Fibroblast of the conjunctiva (primary cell): ENCODE data around the gene FBXO31.

Experiments
- DNase-seq: peaks from one replicate; pipeline ENCODE4 v3.0.0-alpha.2; 2010; ENCODE audit warnings: low read depth

The FBXO31 gene

DNA sequence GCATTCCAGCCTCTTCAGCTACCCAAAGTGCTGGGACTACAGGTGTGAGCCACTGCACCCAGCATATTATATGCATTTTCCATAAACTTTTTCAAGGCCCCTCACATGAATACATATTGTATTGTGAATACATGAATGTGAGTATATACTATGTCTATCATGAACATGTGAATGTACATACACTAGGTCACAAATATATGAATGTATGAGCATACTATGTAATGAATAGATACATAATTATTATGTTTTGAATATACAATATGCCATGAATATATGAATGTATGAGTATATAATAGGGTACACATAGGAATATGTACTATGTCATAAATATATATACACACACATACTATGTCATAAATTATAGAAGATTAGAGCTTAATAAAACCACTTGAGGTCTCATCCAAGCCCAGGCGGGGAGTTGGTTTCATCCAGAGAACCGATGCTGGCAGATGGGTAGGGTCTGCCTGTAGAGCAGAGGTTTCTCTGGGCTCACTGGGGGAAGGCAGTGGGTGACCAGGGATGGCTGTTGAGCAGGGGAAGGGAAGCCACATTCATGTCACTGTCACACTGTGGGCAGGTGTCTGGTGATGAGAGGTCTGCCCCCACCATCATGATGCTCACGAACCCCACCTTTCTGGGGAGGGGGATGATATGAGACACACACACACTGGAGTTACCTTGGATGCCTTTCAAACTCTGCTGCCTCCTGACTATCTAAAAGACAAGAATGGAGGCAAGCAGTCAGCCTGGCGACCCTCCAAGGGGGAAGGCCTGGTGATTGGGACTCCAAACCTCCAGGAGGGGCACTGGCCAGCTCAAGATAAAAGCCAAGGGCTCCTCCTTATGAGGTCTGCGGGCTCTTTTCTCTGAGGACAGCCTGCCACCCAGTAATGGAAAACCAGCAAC lies 73.7 kb downstream of the FBXO31 start:
- DNase-seq: no peak

DNA sequence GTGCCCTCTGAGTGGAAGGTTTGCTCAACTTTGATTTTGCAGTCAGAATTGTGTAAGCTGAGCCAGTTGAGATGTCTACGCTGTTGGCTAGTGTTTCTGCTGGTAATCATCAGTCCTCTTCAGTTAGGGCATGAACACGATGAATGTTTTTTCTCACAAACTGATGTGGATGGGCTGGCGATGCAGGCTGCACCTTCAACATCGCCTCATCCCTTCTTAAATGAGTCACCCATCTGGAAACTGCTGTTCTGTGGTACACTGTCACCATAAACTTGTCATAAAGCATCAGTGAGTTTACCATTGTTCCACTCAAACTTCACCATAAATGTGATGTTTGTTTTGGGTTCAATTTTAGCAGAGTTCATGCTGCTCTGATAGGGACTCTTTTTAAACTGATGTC lies 74.8 kb downstream of the FBXO31 start:
- DNase-seq: no peak

DNA sequence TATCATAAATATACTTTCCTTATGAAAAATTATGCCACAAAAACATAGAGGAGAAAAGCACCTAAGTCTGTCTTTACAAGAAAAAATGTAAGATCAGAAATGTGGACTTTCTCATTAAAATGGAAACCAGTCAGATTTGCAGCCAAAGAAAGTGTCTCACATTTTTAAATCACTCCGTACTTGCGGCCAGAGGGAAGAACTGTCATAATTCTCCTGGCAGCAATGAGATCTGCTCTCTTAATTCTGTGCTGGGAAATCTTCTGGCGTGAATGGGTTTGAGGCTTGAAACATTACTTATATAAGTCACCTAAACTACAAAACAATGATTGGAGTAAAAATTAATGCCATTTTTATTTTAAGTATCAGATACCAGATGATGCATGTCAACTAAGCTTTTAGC lies 77.1 kb downstream of the FBXO31 start:
- DNase-seq: no peak

DNA sequence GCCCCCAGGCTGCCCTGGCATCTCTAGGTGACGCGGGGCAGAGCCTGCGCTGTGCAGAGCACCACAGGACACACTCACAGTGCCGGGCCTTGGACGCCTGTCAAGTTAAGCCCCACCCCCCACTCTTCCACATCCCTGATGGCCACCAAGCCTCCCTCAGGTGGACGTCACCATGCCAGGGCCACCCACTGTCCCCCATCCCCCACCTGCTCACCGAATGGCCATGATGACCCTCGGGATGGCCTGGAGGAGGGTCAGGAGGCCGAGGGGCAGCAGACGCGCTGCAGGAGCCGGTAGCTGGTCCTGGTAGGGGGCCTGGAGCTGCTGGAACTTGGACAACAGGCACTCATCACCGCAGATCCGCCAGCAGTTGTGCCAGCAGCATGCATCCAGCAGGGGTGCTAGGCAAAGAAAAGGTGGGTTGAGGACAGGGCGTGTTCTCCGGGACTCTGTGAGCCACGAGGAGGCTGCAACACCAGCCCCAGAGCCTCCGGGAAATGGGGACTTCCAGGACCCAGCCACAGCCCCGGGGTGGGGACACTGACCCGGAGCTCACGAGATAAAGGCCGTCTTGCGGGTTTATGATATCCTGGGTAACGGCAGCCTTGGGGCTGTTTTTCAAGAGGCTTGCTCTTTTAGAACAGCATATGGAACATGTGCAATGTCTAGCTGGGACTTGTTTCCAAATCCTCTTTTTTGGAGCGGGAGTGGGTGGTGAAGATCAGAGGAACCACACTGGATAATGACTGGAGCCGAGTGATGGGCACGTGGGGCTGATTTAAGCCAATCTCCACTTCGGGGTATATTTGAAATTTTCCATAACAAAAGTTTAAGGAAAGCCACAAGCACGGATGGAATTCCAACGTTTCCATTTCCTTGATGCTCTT lies 77.8 kb downstream of the FBXO31 start:
- no peak for DNase-seq

DNA sequence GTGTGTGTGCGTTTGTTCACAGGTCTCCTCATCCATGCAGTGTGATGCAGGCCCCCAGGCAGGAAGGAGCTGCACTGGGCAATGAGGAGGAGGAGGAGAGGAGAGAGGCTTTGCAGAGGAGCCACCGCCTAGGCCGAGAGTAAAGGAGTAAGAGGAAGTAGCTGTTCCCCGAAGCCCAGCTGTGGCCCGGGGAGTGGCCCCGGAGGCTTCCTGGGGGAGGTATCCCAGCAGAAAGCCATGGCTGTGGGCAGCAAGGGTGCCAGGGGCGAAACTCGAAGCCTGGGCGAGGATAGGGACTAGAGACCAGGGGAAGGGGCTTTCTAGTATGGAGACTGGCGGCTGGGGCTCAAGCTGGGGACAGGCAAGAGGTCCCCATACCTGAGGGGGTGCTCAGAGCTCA lies 78.6 kb downstream of the FBXO31 start:
- DNase-seq: no peak

DNA sequence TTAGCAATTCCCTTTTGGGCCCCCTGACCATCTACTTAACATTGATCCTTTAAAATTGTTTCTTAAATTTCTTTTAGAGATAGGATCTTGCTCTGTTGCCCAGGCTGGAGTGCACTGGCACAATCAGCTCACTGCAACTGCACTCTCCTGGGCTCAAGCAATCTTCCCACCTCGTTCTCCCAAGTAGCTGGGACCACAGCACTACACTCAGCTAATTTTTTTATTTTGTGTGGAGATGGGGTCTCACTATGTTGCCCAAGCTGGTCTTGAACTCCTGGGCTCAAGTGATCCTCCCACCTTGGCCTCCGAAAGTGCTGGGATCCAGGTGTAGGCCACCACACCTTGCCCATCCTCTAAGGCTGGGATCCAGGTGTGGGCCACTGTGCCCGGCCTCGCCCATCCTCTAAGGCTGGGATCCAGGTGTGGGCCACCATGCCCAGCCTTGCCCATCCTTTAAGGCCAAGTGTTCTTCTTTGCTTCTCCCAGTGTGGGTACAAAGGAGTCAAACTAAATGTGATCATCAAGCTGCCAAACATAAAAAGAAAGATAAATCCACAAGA lies 79.5 kb downstream of the FBXO31 start:
- DNase-seq: no peak

DNA sequence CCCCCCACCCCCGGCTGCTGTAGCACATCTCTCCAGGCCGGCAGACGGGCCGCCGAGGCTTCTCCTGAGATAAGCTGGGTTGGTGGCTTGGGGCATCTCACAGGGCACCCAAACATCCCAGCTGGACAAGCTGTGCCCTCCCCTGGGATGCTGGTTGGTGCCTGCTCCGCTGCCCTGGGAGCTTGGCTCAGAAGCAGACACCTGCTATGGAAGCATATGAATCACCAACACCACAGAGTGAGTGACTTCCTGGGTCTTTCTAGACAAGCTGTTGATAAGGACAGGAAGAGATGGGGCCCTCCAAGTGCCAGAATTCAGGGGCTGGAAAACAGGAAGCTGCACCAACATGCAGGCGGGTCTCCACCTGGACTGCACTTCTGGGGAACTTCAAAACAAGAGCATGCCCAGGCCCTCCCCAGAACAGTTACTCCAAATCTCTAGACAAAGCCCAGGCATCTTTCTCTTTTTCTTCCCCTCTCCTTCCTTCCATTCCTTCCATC lies 80.1 kb downstream of the FBXO31 start:
- no peak for DNase-seq

DNA sequence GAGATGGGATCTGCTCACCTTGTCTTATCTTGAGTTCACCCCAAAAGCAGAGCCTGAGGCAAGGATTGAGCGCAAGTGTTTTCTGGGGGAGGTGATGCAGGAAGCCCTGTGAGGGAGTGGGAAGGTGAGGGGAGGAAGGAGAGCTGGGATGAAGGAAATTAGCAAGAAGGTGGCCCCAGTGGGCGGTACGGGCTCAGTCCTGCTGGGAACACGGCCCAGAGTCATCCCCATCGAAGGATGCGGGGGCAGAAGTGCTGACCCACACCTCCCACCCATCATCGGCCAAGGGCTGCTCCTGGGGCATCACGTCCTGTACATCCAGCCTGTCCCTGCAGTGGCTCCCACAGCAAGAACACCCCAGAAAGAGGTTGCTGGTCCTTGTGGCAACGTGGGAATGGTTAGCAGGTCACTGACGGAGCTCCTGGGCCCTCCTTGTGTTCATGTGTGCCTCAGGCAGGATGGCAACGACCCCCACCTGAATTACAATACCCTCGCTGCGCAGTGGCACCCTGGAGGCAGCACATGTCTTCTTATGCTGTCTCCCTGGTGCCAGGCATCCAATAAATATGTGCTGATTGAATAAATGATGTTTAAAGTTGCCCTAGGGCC lies 84.6 kb downstream of the FBXO31 start:
- no peak for DNase-seq

DNA sequence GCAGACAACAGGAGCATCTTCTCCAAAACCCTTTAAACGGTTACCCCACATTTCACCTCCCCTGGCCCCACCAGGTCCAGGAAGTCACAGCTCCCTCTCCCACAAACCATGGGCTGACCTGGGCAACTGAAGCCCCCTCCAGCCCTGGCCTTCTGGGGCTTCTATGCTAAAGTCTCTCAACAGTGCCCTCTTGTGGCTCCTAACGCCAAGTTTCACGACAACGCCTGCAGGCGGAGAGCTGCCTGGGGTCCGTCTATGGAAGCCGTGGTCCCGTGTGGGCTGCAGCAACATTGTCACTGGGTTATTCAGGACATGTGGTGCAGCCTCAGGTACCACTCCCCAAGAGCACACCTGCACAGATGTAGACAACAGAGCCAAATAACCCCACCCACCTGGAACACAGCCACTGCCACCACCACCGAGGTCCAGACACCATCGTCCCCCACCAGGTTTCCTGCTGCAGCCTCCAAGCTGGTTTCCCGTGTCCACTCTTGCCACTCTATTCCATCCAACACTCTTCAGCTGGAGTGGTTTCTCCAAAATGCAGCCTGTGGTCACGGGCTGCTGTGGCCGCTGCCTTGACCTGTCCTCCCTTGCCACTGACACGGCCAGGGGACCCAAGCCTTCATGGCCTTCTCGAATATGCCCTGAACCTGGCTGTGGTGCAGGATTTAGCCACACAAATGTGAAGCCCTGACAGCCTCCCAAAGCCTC lies 85.5 kb downstream of the FBXO31 start:
- no peak for DNase-seq

DNA sequence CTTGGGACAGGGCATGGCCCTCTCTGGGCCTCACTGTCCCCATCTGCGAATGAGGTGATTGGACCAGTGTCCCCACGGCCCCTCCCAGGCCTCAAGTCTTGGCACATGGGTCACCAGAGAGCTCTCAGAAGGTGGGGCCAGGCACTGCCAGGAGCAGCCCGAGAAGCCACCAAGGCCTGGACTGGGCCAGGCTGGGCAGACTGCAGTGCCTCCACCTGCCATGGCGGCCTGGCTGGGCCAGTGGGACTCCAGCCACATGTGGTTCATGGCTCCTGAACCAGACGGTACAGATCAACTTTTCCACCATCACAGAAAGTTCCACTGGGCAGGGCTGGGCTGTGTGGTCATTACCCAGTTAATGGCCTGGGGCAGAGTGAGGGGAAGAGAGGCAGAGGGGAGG lies 86.2 kb downstream of the FBXO31 start:
- no peak for DNase-seq

DNA sequence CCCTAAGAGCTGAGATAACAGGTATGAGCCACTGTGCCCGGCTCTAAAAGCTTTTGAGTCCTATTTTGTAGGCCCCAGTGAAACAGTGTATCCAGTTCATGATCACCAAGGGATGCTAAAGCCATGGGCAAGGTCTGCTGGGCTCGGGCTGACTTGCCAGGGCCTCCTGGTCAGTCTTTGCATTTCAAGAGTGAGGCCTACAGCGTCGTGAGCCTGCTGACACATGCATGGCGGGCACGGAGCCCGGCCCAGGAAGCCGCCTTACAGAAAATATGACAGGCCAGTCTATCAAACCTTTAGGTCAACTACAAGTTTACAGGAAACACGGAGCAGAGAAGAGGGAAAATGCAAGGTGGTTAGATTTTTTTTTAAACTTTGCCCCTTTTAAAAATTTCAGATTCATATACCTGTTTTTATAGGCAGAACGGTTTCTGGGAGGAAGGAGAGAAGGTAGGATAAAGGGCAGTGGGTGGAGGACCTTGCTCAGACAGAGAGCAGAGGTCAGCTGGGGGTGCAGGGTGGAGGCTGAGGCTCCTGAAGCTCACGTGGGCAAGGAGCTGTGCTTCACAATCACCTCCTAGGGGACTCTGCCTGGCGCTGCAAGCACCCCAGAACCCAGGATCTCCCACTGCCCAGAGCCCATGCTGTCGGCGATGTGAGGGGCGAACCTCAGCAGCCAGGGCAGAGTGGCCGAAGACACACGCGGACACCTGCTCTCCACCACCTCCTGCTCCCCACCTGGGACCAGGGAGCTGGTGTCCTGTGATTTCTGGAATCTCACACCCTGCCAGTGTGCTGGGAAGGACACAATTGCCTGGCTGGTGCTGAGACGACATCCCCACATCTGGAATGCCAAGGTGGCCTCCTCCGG lies 87.7 kb downstream of the FBXO31 start:
- no peak for DNase-seq

DNA sequence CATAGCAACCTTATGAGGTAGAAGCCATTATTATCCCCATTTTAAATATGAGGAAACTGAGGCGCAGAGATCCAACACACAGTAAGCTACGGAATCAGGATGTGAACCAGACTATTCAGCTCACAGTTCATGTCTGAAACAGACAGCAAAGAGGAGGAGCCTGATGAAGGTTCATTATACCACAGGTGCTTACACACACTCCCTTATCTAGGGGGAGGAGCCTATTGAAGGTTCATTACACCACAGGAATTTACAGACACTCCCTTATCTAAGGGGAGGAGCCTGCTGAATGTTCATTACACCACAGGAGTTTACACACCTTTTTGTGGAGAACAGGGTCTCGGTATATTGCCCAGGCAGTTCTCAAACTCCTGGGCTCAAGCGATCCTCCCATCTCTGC lies 88.3 kb downstream of the FBXO31 start:
- DNase-seq: no peak

DNA sequence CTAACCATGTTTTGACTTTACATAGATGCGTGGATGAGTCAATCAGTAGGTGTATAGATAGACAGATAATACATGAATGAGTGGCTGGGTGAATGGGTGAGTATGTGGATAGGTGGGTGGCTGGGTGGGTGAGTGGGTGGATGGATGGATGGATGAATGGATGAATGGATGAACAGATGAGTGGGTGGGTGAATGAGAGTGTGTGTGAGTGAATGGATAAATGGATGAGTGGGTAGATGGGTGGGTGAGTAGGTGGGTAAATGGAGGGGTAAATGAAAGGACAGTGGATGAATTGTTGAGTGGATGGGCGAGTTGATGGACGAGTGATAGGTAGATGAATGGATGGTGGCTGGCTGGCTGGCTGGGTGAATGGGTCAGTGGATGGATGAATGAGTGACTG lies 89.6 kb downstream of the FBXO31 start:
- no peak for DNase-seq

DNA sequence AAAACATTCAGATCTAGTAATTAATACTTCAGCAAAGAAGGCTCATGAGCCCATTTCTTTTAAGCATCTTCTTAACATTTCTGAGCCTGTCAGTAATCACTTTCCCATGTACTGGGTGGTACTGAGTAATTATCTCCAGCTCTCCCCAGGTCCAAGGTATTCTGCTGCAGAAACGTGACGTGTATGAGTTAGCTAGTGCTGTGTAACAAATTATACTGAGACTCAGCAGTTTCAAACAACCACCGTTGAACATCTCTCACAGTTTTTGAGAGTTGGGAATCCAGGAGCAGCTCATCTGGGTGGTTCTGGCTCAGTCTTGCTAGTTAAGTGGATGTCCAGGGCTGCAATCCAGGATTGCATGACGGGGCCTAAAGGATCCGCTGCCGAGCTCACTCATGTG lies 91.6 kb downstream of the FBXO31 start:
- no peak for DNase-seq

DNA sequence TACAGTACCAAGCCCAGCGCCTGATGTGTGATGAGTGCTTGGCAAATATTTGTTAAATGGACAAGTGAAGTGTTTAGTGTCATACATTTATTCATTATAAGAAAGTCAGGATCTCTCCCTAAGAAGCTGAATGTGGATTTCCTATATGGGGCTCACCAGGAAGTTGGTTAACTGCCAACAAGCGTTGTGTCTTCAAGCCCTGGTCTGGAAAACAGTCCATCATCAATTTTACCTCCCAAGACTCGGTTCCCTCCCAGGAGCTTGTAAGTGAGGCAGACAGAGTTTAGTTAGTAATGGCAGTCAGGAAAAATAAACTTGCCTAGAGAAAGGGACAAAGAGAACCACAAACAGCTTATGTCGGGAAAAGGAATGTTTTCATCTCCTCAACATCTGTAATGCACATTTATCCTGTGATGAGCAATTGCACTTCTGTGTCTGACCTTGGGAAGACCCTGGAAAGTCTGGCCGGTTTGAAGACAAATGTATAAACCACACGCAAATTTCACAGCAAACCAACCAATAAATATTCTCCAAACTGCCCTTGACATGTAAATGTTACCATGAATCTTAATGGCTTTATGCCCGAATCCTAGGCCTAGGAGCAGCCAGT lies 94.7 kb downstream of the FBXO31 start:
- no peak for DNase-seq

DNA sequence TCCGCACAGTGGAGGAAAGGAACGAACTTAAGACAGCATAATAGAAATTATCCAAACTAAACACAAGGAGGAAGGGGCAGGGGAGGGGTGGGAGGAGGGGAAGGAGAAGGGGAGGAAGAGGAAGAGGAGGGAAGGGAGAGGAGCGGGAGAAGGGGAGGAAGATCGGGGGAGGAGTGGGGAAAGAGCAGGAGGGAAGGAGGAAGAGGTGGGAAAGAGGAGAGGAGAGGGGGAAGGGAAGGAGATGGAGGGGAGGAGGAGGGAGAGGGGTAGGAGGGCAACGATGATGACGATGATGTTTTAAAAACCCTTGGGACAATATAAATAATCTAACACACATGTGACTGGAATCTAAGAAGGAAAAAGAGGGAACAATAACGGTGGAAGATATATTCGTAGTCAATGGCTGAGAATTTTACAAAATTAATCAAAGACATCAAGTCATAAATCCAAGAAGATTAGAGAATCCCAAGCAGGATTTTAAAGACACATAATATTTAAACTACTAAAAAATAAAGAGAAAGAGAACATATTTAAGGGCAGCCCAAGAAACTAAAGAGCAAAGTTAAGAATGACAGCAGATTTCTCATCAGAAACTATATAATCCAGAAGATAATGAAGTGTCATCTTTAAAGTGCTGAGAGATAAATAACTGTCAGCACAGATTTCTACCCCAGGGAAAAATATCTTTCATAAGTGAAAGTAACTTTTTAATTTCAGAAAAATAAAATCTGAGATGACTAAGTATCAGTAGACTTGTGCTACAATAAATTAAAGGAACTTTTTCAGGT lies 96.5 kb downstream of the FBXO31 start:
- no peak for DNase-seq

DNA sequence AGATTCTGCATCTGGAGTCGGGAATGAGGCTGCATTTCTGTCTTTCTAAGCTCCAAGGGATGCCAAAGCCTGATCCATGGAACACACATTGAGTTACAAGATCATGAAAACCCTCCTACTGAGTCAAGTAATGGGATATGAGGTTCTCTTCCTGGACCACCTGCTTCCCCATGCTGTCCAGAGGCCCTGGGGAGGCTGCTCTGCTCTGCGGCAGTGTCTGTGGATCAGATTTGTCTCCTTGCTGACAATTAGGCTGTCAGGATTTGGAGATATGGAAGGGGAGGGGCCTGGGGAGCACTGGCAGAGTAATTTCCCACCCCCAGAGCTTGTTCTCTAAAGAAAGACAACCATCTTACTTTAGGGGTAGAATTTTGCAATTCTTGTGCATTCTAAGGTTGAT lies 99.4 kb downstream of the FBXO31 start:
- DNase-seq: no peak

DNA sequence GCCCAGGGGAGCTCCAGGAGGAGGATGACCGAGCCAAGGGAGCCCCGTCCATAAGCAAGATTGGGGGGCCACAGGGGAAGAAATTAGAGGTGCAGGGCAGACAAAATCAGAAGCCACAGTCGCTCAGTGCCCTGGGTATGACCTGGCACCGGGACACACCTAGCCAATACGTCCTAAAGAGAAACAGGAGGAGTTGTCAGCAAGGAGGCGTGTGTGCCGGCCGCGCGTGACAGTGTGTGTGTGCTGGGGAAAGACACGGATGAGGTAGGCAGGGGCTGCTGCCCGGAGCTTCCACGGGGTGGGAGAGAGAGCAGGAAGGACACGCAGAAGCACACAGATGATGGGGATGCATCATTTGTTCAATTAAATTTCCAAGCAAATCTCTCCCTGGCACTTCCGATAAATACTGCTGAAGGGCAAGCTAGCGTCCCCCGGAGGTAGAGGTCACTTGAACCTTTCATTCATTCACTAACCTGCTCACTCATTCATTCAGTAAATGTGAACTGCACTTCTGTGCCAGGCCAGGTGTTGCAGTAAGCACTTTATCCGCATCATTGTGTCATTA lies 104.4 kb downstream of the FBXO31 start:
- no peak for DNase-seq
